ENCODE measurements around the gene CKB. TPM values are rescaled to one million over a fixed set of nuclear protein-coding genes. Genes with fewer than 3 reads are reported as not detected.

Gene CKB
- total and polyA plus RNA-seq, 9 of the 15 experiments (the other 6 are each of a cell fraction or from before 2014, with no cell fraction given): 23.9 to 692 (median 132) TPM

DNA sequence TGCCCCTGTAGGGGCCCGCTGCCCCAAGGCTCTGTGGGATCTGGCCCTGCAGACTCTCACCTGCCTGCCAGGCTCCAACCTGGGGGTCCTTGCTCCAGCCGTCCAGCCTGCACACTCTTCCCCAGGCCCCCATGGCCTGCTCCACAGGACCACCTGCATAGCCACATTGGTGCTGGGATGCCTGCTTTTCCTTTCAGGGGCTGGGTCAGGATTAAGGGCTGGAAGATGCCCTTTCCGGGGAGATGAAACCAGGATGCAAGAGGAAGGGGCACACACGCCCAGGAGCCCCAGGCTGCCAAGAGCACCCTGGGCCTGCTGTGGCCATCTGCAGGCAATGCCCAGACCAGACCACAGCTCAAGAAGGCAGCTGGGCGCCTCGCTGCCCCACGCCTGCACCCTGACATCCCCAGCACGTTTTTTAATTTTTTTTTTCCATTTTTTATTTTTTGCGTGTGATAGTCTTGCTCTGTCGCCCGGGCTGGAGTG lies 24.9 kb upstream of the CKB start:
- FAIRE-seq (no peak), ATAC-seq (no peak), DNase-seq (ENCODE audit: extremely low read depth in 1 of 4, low spot score in 3 of 4) (no peak)
- no TSS peak for BruUV-seq (replicated peaks)
- H3K27ac ChIP-seq (ENCODE audit: extremely low read depth, low read depth, low read length): no peak overlapping the region
- H3K4me1 ChIP-seq (replicated peaks in 1 of 2; ENCODE audit: control insufficient read depth in 2 of 2, insufficient read depth in 2 of 2, low read length in 2 of 2): peaks cover 0 to 81% of the 10 kb centered on the region in 2 experiments; a peak in 2 of 5 replicates
- ChIA-PET CTCF (ENCODE audit: low intra/inter-chr PET ratio) (interaction anchor here (0.8 to 2.4 kb wide), 3 partner anchors 16 to 47 kb away, joined by 3 to 19 read pairs (median 7); no protein-coding TSS in a partner anchor), POLR2A (interaction anchor here (0.5 to 1.3 kb wide), 3 partner anchors 10 to 25 kb away, joined by 3 to 4 read pairs (median 3); partner anchors contain the start of gene BAG5)
- no peak overlapping the region for H3K4me2 ChIP-seq (ENCODE audit: insufficient read depth, low read length)
- H2AFZ ChIP-seq (ENCODE audit: low read depth, low read length): no peak overlapping the region
- in situ Hi-C loops (cut with MboI): no loop called here
- H3K79me2 ChIP-seq (ENCODE audit: control insufficient read depth, insufficient read depth, low read length): no peaks in the 10 kb centered on the region
- H3K4me3 ChIP-seq: no peak overlapping the region
- H4K20me1 ChIP-seq (replicated peaks; ENCODE audit: control insufficient read depth, insufficient read depth, low read length): peaks cover 7% of the 10 kb centered on the region
- no peaks in the 10 kb centered on the region for H3K9me3 ChIP-seq (replicated peaks; ENCODE audit: control insufficient read depth, insufficient read depth, low read depth, low read length)
- TF ChIP-seq CEBPB (tag; IDR thresholded peaks at IDR 0.05) (no peak), ZC3H11A (IDR thresholded peaks at IDR 0.05; ENCODE audit: low read depth, low read length) (no peak), PPARD (CRISPR knock-in tag; IDR thresholded peaks at IDR 0.05) (no peak), ZNF764 (CRISPR knock-in tag; IDR thresholded peaks at IDR 0.05; ENCODE audit: low read depth) (no peak), MBD2 (IDR thresholded peaks at IDR 0.05; ENCODE audit: borderline replicate concordance, low read depth) (no peak), ASH1L (IDR thresholded peaks at IDR 0.05; ENCODE audit: borderline replicate concordance, low read depth, partially characterized antibody) (no peak), NFRKB (IDR thresholded peaks at IDR 0.05; ENCODE audit: low read depth) (no peak), CBX8 (IDR thresholded peaks at IDR 0.05; ENCODE audit: borderline replicate concordance, extremely low read depth, low read depth, low read length, poor library complexity, severe bottlenecking) (no peak), KAT2B (IDR thresholded peaks at IDR 0.05; ENCODE audit: low read depth, low read length) (no peak), SRSF7 (optimal IDR thresholded peaks at IDR 0.05; ENCODE audit: low read depth, low read length) (no peak), TGIF2 (CRISPR knock-in tag; IDR thresholded peaks at IDR 0.05) (no peak), DIDO1 (tag; IDR thresholded peaks at IDR 0.05; ENCODE audit: low read depth) (no peak), SAFB2 (IDR thresholded peaks at IDR 0.05; ENCODE audit: borderline replicate concordance, low read depth, low read length, severe bottlenecking) (no peak), CHD1 (IDR thresholded peaks at IDR 0.05; ENCODE audit: low read length) (no peak), ILF3 (IDR thresholded peaks at IDR 0.05; ENCODE audit: borderline replicate concordance) (no peak), CAMTA2 (CRISPR knock-in tag; conservative IDR thresholded peaks at IDR 0.05) (no peak)
- TF ChIP-seq, protein P1, sequence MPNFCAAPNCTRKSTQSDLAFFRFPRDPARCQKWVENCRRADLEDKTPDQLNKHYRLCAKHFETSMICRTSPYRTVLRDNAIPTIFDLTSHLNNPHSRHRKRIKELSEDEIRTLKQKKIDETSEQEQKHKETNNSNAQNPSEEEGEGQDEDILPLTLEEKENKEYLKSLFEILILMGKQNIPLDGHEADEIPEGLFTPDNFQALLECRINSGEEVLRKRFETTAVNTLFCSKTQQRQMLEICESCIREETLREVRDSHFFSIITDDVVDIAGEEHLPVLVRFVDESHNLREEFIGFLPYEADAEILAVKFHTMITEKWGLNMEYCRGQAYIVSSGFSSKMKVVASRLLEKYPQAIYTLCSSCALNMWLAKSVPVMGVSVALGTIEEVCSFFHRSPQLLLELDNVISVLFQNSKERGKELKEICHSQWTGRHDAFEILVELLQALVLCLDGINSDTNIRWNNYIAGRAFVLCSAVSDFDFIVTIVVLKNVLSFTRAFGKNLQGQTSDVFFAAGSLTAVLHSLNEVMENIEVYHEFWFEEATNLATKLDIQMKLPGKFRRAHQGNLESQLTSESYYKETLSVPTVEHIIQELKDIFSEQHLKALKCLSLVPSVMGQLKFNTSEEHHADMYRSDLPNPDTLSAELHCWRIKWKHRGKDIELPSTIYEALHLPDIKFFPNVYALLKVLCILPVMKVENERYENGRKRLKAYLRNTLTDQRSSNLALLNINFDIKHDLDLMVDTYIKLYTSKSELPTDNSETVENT (CRISPR knock-in tag; IDR thresholded peaks at IDR 0.05): no peak
- TF ChIP-seq, protein P2, sequence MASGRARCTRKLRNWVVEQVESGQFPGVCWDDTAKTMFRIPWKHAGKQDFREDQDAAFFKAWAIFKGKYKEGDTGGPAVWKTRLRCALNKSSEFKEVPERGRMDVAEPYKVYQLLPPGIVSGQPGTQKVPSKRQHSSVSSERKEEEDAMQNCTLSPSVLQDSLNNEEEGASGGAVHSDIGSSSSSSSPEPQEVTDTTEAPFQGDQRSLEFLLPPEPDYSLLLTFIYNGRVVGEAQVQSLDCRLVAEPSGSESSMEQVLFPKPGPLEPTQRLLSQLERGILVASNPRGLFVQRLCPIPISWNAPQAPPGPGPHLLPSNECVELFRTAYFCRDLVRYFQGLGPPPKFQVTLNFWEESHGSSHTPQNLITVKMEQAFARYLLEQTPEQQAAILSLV (tag; IDR thresholded peaks at IDR 0.05): no peak
- TF ChIP-seq, protein P3, sequence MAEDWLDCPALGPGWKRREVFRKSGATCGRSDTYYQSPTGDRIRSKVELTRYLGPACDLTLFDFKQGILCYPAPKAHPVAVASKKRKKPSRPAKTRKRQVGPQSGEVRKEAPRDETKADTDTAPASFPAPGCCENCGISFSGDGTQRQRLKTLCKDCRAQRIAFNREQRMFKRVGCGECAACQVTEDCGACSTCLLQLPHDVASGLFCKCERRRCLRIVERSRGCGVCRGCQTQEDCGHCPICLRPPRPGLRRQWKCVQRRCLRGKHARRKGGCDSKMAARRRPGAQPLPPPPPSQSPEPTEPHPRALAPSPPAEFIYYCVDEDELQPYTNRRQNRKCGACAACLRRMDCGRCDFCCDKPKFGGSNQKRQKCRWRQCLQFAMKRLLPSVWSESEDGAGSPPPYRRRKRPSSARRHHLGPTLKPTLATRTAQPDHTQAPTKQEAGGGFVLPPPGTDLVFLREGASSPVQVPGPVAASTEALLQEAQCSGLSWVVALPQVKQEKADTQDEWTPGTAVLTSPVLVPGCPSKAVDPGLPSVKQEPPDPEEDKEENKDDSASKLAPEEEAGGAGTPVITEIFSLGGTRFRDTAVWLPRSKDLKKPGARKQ (CRISPR knock-in tag; IDR thresholded peaks at IDR 0.05): no peak
- no peaks in the 10 kb centered on the region for H3K27me3 ChIP-seq (ENCODE audit: control insufficient read depth in 2 of 2, insufficient read depth in 2 of 2, low read length in 2 of 2)
- 33% methylated on average over 5 of the region's 11 CpGs for WGBS (ENCODE audit: insufficient coverage, low coverage, missing lambda C conversion rate)
- no peak overlapping the region for H3K9ac ChIP-seq (ENCODE audit: insufficient read depth in 1 of 2, low read depth in 2 of 2, low read length in 2 of 2)
- no peaks in the 10 kb centered on the region for H3K36me3 ChIP-seq (ENCODE audit: control insufficient read depth, insufficient read depth, low read length)
- intact Hi-C loops (cut with micrococcal nuclease): loop anchor here (5.0 to 10.0 kb wide), 2 partner anchors 45 to 473 kb away; no protein-coding TSS in a partner anchor
- H3K9me1 ChIP-seq (ENCODE audit: control insufficient read depth, insufficient read depth, low read length): no peaks in the 10 kb centered on the region
